ENCODE measurements around the gene SLC1A1. TPM values are rescaled to one million over a fixed set of nuclear protein-coding genes. Genes with fewer than 3 reads are reported as not detected.

The SLC1A1 gene
- total RNA-seq, 1 experiment from 2014 or later: 2.9 TPM

- no peaks in the 10 kb centered on the region for H3K36me3 ChIP-seq (ENCODE audit: low read depth)
- no peaks in the 10 kb centered on the region for H3K27me3 ChIP-seq (ENCODE audit: insufficient read depth, low read depth)
- CTCF ChIA-PET: no interaction called here
- no peak for DNase-seq
- intact Hi-C loops (cut with micrococcal nuclease; ENCODE audit: unreplicated experiment): no loop called here
- H3K9me3 ChIP-seq (ENCODE audit: insufficient read depth, low read depth): no peaks in the 10 kb centered on the region
- no peak overlapping the region for H3K4me2 ChIP-seq
- H4K20me1 ChIP-seq (ENCODE audit: insufficient read depth): no peaks in the 10 kb centered on the region
- no peaks in the 10 kb centered on the region for H3K79me2 ChIP-seq (ENCODE audit: low read depth)
- BruUV-seq (replicated peaks): no TSS peak
- H3K27ac ChIP-seq: no peak overlapping the region
- no peak overlapping the region for H2AFZ ChIP-seq
- H3K4me1 ChIP-seq (replicated peaks; ENCODE audit: insufficient read depth): no peaks in the 10 kb centered on the region
- POLR2A ChIA-PET (ENCODE audit: unreplicated experiment): no interaction called here
- H3K4me3 ChIP-seq: no peak overlapping the region
- H3K9me2 ChIP-seq (ENCODE audit: insufficient read depth): no peaks in the 10 kb centered on the region
- TF ChIP-seq EZH2 (IDR thresholded peaks at IDR 0.05; ENCODE audit: low read depth): no peak
- TF ChIP-seq CTCF (conservative IDR thresholded peaks at IDR 0.05): no peak
- no peaks in the 10 kb centered on the region for H3F3A ChIP-seq (ENCODE audit: insufficient read depth, low read depth)
Observed at GRCh38 chr9:4592295-4592694, 102.0 kb downstream of the SLC1A1 start.

- Histone ChIP-seq H3K79me2 (ENCODE audit: low read depth) (no peaks in the 10 kb centered on the region), H3K4me3 (no peak overlapping the region), H3K27ac (no peak overlapping the region), H3K4me2 (no peak overlapping the region), H3K27me3 (ENCODE audit: insufficient read depth, low read depth) (no peaks in the 10 kb centered on the region), H3K9me2 (ENCODE audit: insufficient read depth) (no peaks in the 10 kb centered on the region), H3F3A (ENCODE audit: insufficient read depth, low read depth) (no peaks in the 10 kb centered on the region), H4K20me1 (ENCODE audit: insufficient read depth) (no peaks in the 10 kb centered on the region), H3K9me3 (ENCODE audit: insufficient read depth, low read depth) (no peaks in the 10 kb centered on the region), H3K4me1 (replicated peaks; ENCODE audit: insufficient read depth) (no peaks in the 10 kb centered on the region), H3K36me3 (ENCODE audit: low read depth) (no peaks in the 10 kb centered on the region), H2AFZ (no peak overlapping the region)
- ChIA-PET CTCF (no interaction called here), POLR2A (ENCODE audit: unreplicated experiment) (no interaction called here)
- TF ChIP-seq CTCF (conservative IDR thresholded peaks at IDR 0.05): no peak
- TF ChIP-seq EZH2 (IDR thresholded peaks at IDR 0.05; ENCODE audit: low read depth): no peak
- intact Hi-C loops (cut with micrococcal nuclease; ENCODE audit: unreplicated experiment): no loop called here
- BruUV-seq (replicated peaks): no TSS peak
- no peak for DNase-seq
Observed at GRCh38 chr9:4592886-4593285, 102.6 kb downstream of the SLC1A1 start.

GRCh38 chr9:4594545-4594944, 104.3 kb downstream of the SLC1A1 start:
- Histone ChIP-seq H3K27ac (no peak overlapping the region), H3K36me3 (ENCODE audit: low read depth) (no peaks in the 10 kb centered on the region), H3K27me3 (ENCODE audit: insufficient read depth, low read depth) (no peaks in the 10 kb centered on the region), H3K9me2 (ENCODE audit: insufficient read depth) (no peaks in the 10 kb centered on the region), H3F3A (ENCODE audit: insufficient read depth, low read depth) (no peaks in the 10 kb centered on the region), H4K20me1 (ENCODE audit: insufficient read depth) (no peaks in the 10 kb centered on the region), H3K4me2 (no peak overlapping the region), H2AFZ (no peak overlapping the region), H3K4me1 (replicated peaks; ENCODE audit: insufficient read depth) (no peaks in the 10 kb centered on the region), H3K4me3 (no peak overlapping the region), H3K79me2 (ENCODE audit: low read depth) (no peaks in the 10 kb centered on the region), H3K9me3 (ENCODE audit: insufficient read depth, low read depth) (no peaks in the 10 kb centered on the region)
- BruUV-seq (replicated peaks): no TSS peak
- intact Hi-C loops (cut with micrococcal nuclease; ENCODE audit: unreplicated experiment): no loop called here
- no peak for TF ChIP-seq CTCF (conservative IDR thresholded peaks at IDR 0.05)
- no peak for TF ChIP-seq EZH2 (IDR thresholded peaks at IDR 0.05; ENCODE audit: low read depth)
- ChIA-PET POLR2A (ENCODE audit: unreplicated experiment) (interaction anchor here (0.6 kb wide), 1 partner anchor 9 kb away, joined by 5 read pairs; no protein-coding TSS in a partner anchor), CTCF (no interaction called here)
- DNase-seq: no peak
